ENCODE data around the gene SQOR. TPM values are rescaled to one million over a fixed set of nuclear protein-coding genes. Genes with fewer than 3 reads are reported as not detected.

The SQOR gene
- total RNA-seq, 5 donors from 2014 or later (not counting 1 experiment from before 2014, with no cell fraction given): 29.5 to 43.0 (median 33.4) TPM

GRCh38 chr15:45720183-45720582 is 85.4 kb downstream of the SQOR start:
- no peak overlapping the region for H3K27ac ChIP-seq (ENCODE audit: low read length)
- H3K4me3 Mint-ChIP-seq: no peak overlapping the region
- no peaks in the 10 kb centered on the region for H3K9me3 ChIP-seq
- no peaks in the 10 kb centered on the region for H3K9me3 Mint-ChIP-seq
- no peaks in the 10 kb centered on the region for H3K36me3 ChIP-seq (ENCODE audit: control insufficient read depth in 2 of 2, extremely low read depth in 1 of 2, insufficient read depth in 1 of 2, low read length in 1 of 2)
- no peaks in the 10 kb centered on the region for H3K4me1 Mint-ChIP-seq
- H3K27me3 Mint-ChIP-seq: peaks cover 25% of the 10 kb centered on the region in 2 donors
- peaks cover 4 to 10% of the 10 kb centered on the region in 2 experiments for H3K27me3 ChIP-seq (replicated peaks in 1 of 2; ENCODE audit: control insufficient read depth in 2 of 2, extremely low read depth in 1 of 2, insufficient read depth in 2 of 2, low read length in 1 of 2)
- H3K4me1 ChIP-seq (ENCODE audit: control insufficient read depth in 1 of 2, extremely low read depth in 1 of 2, insufficient read depth in 2 of 2, low read length in 2 of 2): no peaks in the 10 kb centered on the region
- no peak overlapping the region for H3K27ac Mint-ChIP-seq
- H3K4me3 ChIP-seq (ENCODE audit: control insufficient read depth in 1 of 2, extremely low read depth in 1 of 2, low read length in 1 of 2): no peak overlapping the region
- DNase-seq (no peak), ATAC-seq (replicated peaks in 1 of 4) (no peak)
- ChIA-PET CTCF (interaction anchor here in 1 of 2 donors (0.7 kb wide), 1 partner anchor 15 kb away, joined by 3 read pairs; no protein-coding TSS in a partner anchor), POLR2A (no interaction called here)
- no peaks in the 10 kb centered on the region for H3K36me3 Mint-ChIP-seq

- Mint-ChIP-seq H3K27ac (no peak overlapping the region), H3K4me3 (no peak overlapping the region), H3K36me3 (no peaks in the 10 kb centered on the region), H3K4me1 (no peaks in the 10 kb centered on the region), H3K27me3 (peaks cover 21 to 38% of the 10 kb centered on the region in 2 donors), H3K9me3 (no peaks in the 10 kb centered on the region)
- Histone ChIP-seq H3K4me3 (ENCODE audit: control insufficient read depth in 1 of 2, extremely low read depth in 1 of 2, low read length in 1 of 2) (no peak overlapping the region), H3K9me3 (no peaks in the 10 kb centered on the region), H3K27me3 (replicated peaks in 1 of 2; ENCODE audit: control insufficient read depth in 2 of 2, extremely low read depth in 1 of 2, insufficient read depth in 2 of 2, low read length in 1 of 2) (peaks cover 4 to 22% of the 10 kb centered on the region in 2 experiments), H3K4me1 (ENCODE audit: control insufficient read depth in 1 of 2, extremely low read depth in 1 of 2, insufficient read depth in 2 of 2, low read length in 2 of 2) (no peaks in the 10 kb centered on the region), H3K27ac (ENCODE audit: low read length) (no peak overlapping the region), H3K36me3 (ENCODE audit: control insufficient read depth in 2 of 2, extremely low read depth in 1 of 2, insufficient read depth in 1 of 2, low read length in 1 of 2) (no peaks in the 10 kb centered on the region)
- POLR2A ChIA-PET: no interaction called here
- WGBS (ENCODE audit: insufficient coverage): no CpG with 5 or more reads among the region's 3 CpGs
- CTCF ChIA-PET: no interaction called here
- ATAC-seq (replicated peaks in 1 of 4) (no peak), DNase-seq (no peak)
Observed at GRCh38 chr15:45728641-45729040, 93.8 kb downstream of the SQOR start.

GRCh38 chr15:45729141-45729540 is 94.3 kb downstream of the SQOR start:
- no peaks in the 10 kb centered on the region for H3K36me3 ChIP-seq (ENCODE audit: control insufficient read depth in 2 of 2, extremely low read depth in 1 of 2, insufficient read depth in 1 of 2, low read length in 1 of 2)
- POLR2A ChIA-PET: no interaction called here
- peaks cover 7 to 23% of the 10 kb centered on the region in 2 experiments for H3K27me3 ChIP-seq (replicated peaks in 1 of 2; ENCODE audit: control insufficient read depth in 2 of 2, extremely low read depth in 1 of 2, insufficient read depth in 2 of 2, low read length in 1 of 2)
- no peaks in the 10 kb centered on the region for H3K9me3 ChIP-seq
- no peak overlapping the region for H3K4me3 Mint-ChIP-seq
- WGBS (ENCODE audit: insufficient coverage): 93% methylated on average over 4 of the region's 7 CpGs
- no peak for DNase-seq
- H3K4me1 ChIP-seq (ENCODE audit: control insufficient read depth in 1 of 2, extremely low read depth in 1 of 2, insufficient read depth in 2 of 2, low read length in 2 of 2): no peaks in the 10 kb centered on the region
- no peaks in the 10 kb centered on the region for H3K4me1 Mint-ChIP-seq
- no peaks in the 10 kb centered on the region for H3K36me3 Mint-ChIP-seq
- H3K9me3 Mint-ChIP-seq: no peaks in the 10 kb centered on the region
- H3K27ac Mint-ChIP-seq: no peak overlapping the region
- peaks cover 23 to 41% of the 10 kb centered on the region in 2 donors for H3K27me3 Mint-ChIP-seq
- CTCF ChIA-PET: no interaction called here
- H3K27ac ChIP-seq (ENCODE audit: low read length): no peak overlapping the region
- H3K4me3 ChIP-seq (ENCODE audit: control insufficient read depth in 1 of 2, extremely low read depth in 1 of 2, low read length in 1 of 2): no peak overlapping the region
- ATAC-seq (replicated peaks in 1 of 4): no peak

GRCh38 chr15:45731343-45731742 is 96.5 kb downstream of the SQOR start:
- Mint-ChIP-seq H3K4me1 (no peaks in the 10 kb centered on the region), H3K9me3 (no peaks in the 10 kb centered on the region), H3K27ac (no peak overlapping the region), H3K36me3 (no peaks in the 10 kb centered on the region), H3K27me3 (peaks cover 23 to 48% of the 10 kb centered on the region in 2 donors), H3K4me3 (no peak overlapping the region)
- peaks cover 7 to 24% of the 10 kb centered on the region in 2 experiments for H3K27me3 ChIP-seq (replicated peaks in 1 of 2; ENCODE audit: control insufficient read depth in 2 of 2, extremely low read depth in 1 of 2, insufficient read depth in 2 of 2, low read length in 1 of 2)
- no peak overlapping the region for H3K27ac ChIP-seq (ENCODE audit: low read length)
- POLR2A ChIA-PET: interaction anchor here in 1 of 2 donors (0.6 kb wide), 1 partner anchor 10 kb away, joined by 3 read pairs; no protein-coding TSS in a partner anchor
- CTCF ChIA-PET: no interaction called here
- no peaks in the 10 kb centered on the region for H3K9me3 ChIP-seq
- no CpG with 5 or more reads among the region's 1 CpG for WGBS (ENCODE audit: insufficient coverage)
- ATAC-seq (replicated peaks in 1 of 4): no peak
- no peak overlapping the region for H3K4me3 ChIP-seq (ENCODE audit: control insufficient read depth in 1 of 2, extremely low read depth in 1 of 2, low read length in 1 of 2)
- DNase-seq: no peak
- no peaks in the 10 kb centered on the region for H3K4me1 ChIP-seq (ENCODE audit: control insufficient read depth in 1 of 2, extremely low read depth in 1 of 2, insufficient read depth in 2 of 2, low read length in 2 of 2)
- no peaks in the 10 kb centered on the region for H3K36me3 ChIP-seq (ENCODE audit: control insufficient read depth in 2 of 2, extremely low read depth in 1 of 2, insufficient read depth in 1 of 2, low read length in 1 of 2)

GRCh38 chr15:45732662-45733061 is 97.8 kb downstream of the SQOR start:
- H3K27ac ChIP-seq (ENCODE audit: low read length): no peak overlapping the region
- no peaks in the 10 kb centered on the region for H3K9me3 ChIP-seq
- CTCF ChIA-PET: no interaction called here
- H3K36me3 Mint-ChIP-seq: no peaks in the 10 kb centered on the region
- POLR2A ChIA-PET: no interaction called here
- H3K4me3 Mint-ChIP-seq: no peak overlapping the region
- H3K4me1 ChIP-seq (ENCODE audit: control insufficient read depth in 1 of 2, extremely low read depth in 1 of 2, insufficient read depth in 2 of 2, low read length in 2 of 2): no peaks in the 10 kb centered on the region
- H3K36me3 ChIP-seq (ENCODE audit: control insufficient read depth in 2 of 2, extremely low read depth in 1 of 2, insufficient read depth in 1 of 2, low read length in 1 of 2): no peaks in the 10 kb centered on the region
- H3K27me3 ChIP-seq (replicated peaks in 1 of 2; ENCODE audit: control insufficient read depth in 2 of 2, extremely low read depth in 1 of 2, insufficient read depth in 2 of 2, low read length in 1 of 2): peaks cover 4 to 24% of the 10 kb centered on the region in 2 experiments
- H3K27ac Mint-ChIP-seq: no peak overlapping the region
- no peaks in the 10 kb centered on the region for H3K9me3 Mint-ChIP-seq
- no peak for ATAC-seq (replicated peaks in 1 of 4)
- DNase-seq: no peak
- WGBS (ENCODE audit: insufficient coverage): 54% methylated on average over 2 of the region's 2 CpGs
- no peak overlapping the region for H3K4me3 ChIP-seq (ENCODE audit: control insufficient read depth in 1 of 2, extremely low read depth in 1 of 2, low read length in 1 of 2)
- peaks cover 23 to 45% of the 10 kb centered on the region in 2 donors for H3K27me3 Mint-ChIP-seq
- H3K4me1 Mint-ChIP-seq: no peaks in the 10 kb centered on the region

- Mint-ChIP-seq H3K36me3 (no peaks in the 10 kb centered on the region), H3K27ac (no peak overlapping the region), H3K27me3 (peaks cover 16 to 42% of the 10 kb centered on the region in 2 donors), H3K9me3 (no peaks in the 10 kb centered on the region), H3K4me3 (no peak overlapping the region), H3K4me1 (no peaks in the 10 kb centered on the region)
- Histone ChIP-seq H3K27ac (ENCODE audit: low read length) (no peak overlapping the region), H3K4me3 (ENCODE audit: control insufficient read depth in 1 of 2, extremely low read depth in 1 of 2, low read length in 1 of 2) (no peak overlapping the region), H3K9me3 (no peaks in the 10 kb centered on the region), H3K36me3 (ENCODE audit: control insufficient read depth in 2 of 2, extremely low read depth in 1 of 2, insufficient read depth in 1 of 2, low read length in 1 of 2) (no peaks in the 10 kb centered on the region), H3K4me1 (ENCODE audit: control insufficient read depth in 1 of 2, extremely low read depth in 1 of 2, insufficient read depth in 2 of 2, low read length in 2 of 2) (no peaks in the 10 kb centered on the region), H3K27me3 (replicated peaks in 1 of 2; ENCODE audit: control insufficient read depth in 2 of 2, extremely low read depth in 1 of 2, insufficient read depth in 2 of 2, low read length in 1 of 2) (peaks cover 3 to 20% of the 10 kb centered on the region in 2 experiments)
- ChIA-PET POLR2A (no interaction called here), CTCF (no interaction called here)
- ATAC-seq (replicated peaks in 1 of 4) (no peak), DNase-seq (no peak)
- WGBS (ENCODE audit: insufficient coverage): 90% methylated on average over 2 of the region's 5 CpGs
Observed at GRCh38 chr15:45734260-45734711, 99.5 kb downstream of the SQOR start.
